G401 (cell line): ENCODE results near the gene PHYHD1. TPM values are rescaled to one million over a fixed set of nuclear protein-coding genes. Genes with fewer than 3 reads are reported as not detected.
"Not testable (repeated sequence)": the region's sequence is repeated elsewhere in the genome, so short reads cannot be mapped to it uniquely, and the experiment has no call there.

Source experiments
- DNase-seq: peaks from one replicate; pipeline ENCODE4 v3.0.0-alpha.2; 2015; ENCODE audit warnings: low spot score
- in situ Hi-C: cut with HindIII; loops from 2 replicates; pipeline ENCODE4 v1.10.0; 2016; ENCODE audit warnings: low sequenced_read_pairs, mixed read lengths
- total RNA-seq: library from RNA; depleted of rRNA; stranded (reverse); fragments of >200 nt; shearing (Covaris generic); gene quantifications from 2 replicates; pipeline ENCODE4 v1.2.3, GENCODE V29; 2014; rRNA removed

Gene PHYHD1
- total RNA-seq, 1 experiment from 2014 or later = 13.8 TPM

GRCh38 chr9:128945798-128946501 is 25.2 kb downstream of the PHYHD1 start:
- no peak for DNase-seq
- in situ Hi-C loops = no loop called here

DNA sequence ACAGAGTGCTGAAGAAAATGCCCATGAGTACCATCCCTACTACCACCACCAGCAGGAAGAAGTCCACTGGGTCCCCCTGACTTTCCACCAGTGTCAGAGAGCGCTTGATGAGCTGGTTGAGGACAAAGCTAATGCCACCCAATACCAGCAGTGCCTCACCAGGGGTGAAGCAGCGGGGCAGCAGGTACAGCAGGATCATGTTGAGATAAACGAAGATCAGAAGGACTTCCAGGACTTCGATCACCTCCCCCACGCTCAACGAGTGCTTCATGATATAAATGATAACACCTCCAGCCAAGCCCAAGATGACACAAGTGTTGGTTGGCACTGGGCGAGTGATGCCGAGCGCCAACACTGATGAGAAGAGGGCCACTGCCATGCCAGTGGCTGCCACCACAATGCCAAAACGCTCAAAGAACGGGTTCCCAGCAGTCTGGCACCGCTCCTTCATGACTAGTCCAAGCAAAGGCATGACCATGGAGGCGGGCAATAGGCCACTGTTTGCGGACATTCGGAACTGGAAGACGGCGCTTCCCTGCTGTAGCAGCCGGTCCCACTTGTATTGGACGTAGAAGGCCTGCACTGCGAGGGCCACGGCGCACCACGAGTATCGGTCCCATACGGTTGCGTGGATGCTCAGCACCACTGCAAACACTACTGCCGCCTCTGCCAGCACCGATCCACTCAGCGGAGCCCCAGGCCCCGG is 25.9 kb downstream of the PHYHD1 start:
- in situ Hi-C loops = no loop called here
- peak; percentile 55 for DNase-seq

DNA sequence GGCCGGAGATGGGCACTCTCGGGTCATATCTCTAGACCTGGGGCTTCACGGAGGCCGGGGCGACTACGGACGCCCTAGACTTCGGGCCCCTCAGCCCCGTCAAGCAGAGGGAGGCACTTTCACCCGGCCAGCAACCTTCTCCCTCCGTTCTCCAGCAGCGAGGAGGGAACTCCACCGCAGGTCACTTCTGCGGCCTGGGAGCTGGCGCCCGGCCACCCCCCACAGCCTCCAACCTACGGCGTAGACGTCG is 26.4 kb downstream of the PHYHD1 start:
- in situ Hi-C loops = no loop called here
- DNase-seq = no peak

DNA sequence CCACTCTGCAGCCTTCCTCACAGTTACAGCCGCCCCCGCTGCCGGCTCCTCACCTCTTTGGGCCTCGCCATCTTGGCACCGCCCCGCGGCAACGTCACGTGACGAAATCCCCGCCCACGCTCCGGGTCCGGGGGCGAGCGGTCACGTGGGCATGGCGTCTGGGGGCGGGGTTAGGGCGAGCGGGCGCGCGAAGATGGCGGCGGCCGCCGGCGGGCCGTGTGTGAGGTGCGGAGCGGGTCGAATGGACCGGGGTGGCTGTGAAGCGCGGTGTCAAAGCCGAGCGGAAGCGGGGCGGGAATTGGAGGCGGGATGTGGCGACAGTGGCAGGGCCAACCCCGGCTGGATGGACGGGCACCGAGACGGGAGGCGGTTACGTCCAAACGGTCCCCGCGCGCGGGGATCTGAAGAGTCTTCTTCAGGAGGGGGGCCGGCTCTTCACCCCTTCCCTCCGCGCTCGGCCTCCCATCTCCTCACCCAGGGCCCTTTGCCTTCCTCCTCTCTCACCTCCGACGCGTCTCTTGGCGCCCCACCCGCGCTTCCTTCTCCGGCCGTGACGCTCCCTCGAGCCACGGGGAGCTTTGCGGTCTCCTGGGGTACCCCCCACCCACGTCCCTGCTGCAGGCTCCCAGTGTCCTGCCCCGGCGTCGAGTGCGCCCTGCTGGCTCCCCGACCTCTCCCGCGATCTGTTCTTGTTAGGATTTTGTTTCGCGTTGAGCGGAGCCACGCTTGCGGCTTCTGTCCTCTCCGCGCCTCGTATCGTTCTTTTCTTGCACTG is 26.9 kb downstream of the PHYHD1 start, which contains the start of the genes DOLK and NUP188:
TSS of gene DOLK (minus strand) at position 77 of the 775 bp plus-strand sequence. CDS start 300 bp downstream, outside the sequence.
TSS of gene NUP188 (plus strand) at position 173 of the 775 bp plus-strand sequence. CDS start at position 194, 21 bp downstream.
- DNase-seq = peak; percentile 93
- in situ Hi-C loops = no loop called here

DNA sequence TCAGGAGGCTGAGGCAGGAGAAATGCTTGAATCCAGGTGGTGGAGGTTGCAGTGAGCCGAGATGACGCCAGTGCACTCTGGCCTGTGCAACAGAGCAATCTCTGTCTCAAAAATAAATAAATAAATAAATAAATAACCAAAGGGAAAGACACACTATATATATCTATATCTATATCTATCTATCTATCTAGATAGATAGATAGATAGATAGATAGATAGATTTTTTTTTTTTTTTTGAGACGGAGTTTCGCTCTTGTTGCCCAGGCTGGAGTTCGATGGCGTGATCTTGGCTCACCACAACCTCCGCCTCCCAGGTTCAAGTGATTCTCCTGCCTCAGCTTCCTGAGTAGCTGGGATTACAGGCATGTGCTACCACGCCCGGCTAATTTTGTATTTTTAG is 40.6 kb downstream of the PHYHD1 start:
- in situ Hi-C loops = not testable (repeated sequence)

DNA sequence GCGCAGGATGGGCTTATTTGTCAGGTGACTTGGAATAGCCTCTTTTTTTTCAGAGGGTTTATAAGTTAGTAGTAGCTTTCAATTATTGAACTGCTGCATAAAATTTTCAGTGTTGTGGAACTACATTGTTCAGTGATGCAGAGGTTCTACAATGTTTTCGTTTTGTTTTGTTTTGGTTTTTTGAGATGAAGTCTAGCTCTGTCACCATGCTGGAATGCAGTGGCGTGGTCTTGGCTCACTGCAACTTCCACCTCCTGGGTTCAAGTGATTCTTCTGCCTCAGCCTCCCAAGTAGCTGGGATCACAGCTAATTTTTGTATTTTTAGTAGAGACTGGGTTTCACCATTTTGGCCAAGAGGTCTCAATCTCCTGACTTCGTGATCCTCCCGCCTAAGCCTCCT is 48.7 kb downstream of the PHYHD1 start:
- in situ Hi-C loops = no loop called here
- no peak for DNase-seq

More for the DNA sequence above, 40.6 kb downstream of the PHYHD1 start:
- not testable (repeated sequence) for DNase-seq

- in situ Hi-C loops = no loop called here
- DNase-seq = no peak
Measured at GRCh38 chr9:128972956-128973355, 52.2 kb downstream of the PHYHD1 start.

DNA sequence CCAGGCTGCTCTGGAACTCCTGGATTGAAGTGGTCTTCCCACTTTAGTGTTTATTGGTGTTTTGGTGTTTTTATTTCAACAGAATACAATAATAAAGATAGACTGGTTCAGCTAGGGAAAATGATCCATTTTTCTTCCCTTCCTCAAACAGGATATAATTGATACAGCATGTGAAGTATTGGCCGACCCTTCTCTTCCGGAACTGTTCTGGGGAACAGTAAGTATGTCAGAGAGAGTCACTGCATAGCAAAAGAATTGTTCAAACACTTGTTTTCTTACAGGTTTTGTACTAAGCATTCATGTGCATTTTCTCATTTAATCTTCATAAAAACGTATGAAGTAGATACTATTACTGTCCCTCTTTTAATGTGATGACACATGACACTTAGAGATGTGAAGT is 58.3 kb downstream of the PHYHD1 start:
- in situ Hi-C loops = no loop called here
- DNase-seq = no peak

- in situ Hi-C loops = no loop called here
- no peak for DNase-seq
Measured at GRCh38 chr9:128983536-128983935, 62.8 kb downstream of the PHYHD1 start.

GRCh38 chr9:128986671-128987070 is 65.9 kb downstream of the PHYHD1 start:
- in situ Hi-C loops = no loop called here

DNA sequence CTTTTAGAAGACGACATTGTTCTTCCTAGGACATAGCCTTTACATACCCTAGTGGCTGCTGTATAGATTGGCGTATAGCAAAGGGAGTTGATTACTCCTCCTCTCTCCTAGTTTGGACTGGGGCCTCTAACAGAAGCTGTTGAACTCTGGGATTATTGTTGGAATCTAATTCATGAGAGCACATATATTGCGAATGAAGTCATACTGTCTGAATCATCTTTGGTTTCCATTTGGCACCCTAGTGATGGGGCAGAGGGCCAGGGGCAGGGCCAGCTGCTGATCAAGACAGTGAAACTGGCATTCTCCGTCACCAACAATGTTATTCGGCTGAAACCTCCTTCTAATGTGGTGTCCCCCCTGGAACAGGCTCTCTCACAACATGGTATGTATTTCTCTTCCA is 67.0 kb downstream of the PHYHD1 start:
- no peak for DNase-seq
- in situ Hi-C loops = no loop called here

More at GRCh38 chr9:128986671-128987070, 65.9 kb downstream of the PHYHD1 start:
- DNase-seq = peak; percentile 86

Other genes with a start within 250 kb of the PHYHD1 start
- gene SET, start 231.8 kb upstream of the PHYHD1 start, total RNA-seq = 794 and 1,249 TPM in 2 replicates
- gene PKN3, start 218.5 kb upstream of the PHYHD1 start, total RNA-seq = 34.8 and 36.7 TPM in 2 replicates
- gene ZDHHC12, start 196.9 kb upstream of the PHYHD1 start, total RNA-seq = 36.4 and 40.2 TPM in 2 replicates
- gene ZER1, start 149.1 kb upstream of the PHYHD1 start, total RNA-seq = 15.1 and 23.0 TPM in 2 replicates
- 2.5 and 4.8 TPM in 2 replicates for gene TBC1D13, start 133.7 kb upstream of the PHYHD1 start, total RNA-seq
- 31.6 and 67.6 TPM in 2 replicates for gene ENDOG, start 102.5 kb upstream of the PHYHD1 start, total RNA-seq
- gene SPOUT1, start 91.2 kb upstream of the PHYHD1 start, total RNA-seq = 31.3 and 40.1 TPM in 2 replicates
- gene KYAT1, start 39.0 kb upstream of the PHYHD1 start, total RNA-seq = 10.5 and 14.8 TPM in 2 replicates
- gene LRRC8A, start 38.8 kb upstream of the PHYHD1 start, total RNA-seq = 19.6 and 38.7 TPM in 2 replicates
- 33.7 and 38.6 TPM in 2 replicates for gene DOLK, start 26.6 kb downstream of the PHYHD1 start, total RNA-seq
- gene NUP188, start 26.7 kb downstream of the PHYHD1 start, total RNA-seq = 33.2 and 68.6 TPM in 2 replicates
- 43.6 and 54.3 TPM in 2 replicates for gene SH3GLB2, start 107.3 kb downstream of the PHYHD1 start, total RNA-seq
- 7.8 and 20.5 TPM in 2 replicates for gene MIGA2, start 115.6 kb downstream of the PHYHD1 start, total RNA-seq
- gene DOLPP1, start 160.1 kb downstream of the PHYHD1 start, total RNA-seq = 24.4 and 29.1 TPM in 2 replicates
- 21.5 and 22.7 TPM in 2 replicates for gene CRAT, start 189.8 kb downstream of the PHYHD1 start, total RNA-seq
- gene PTPA, start 190.4 kb downstream of the PHYHD1 start, total RNA-seq = 215 and 261 TPM in 2 replicates